PFSK-1 (cell line): ENCODE data around the gene IFITM10.

Experiments
- FOXP2 ChIP-seq: optimal IDR thresholded peaks from 2 replicates; pipeline ENCODE3; 2011; ENCODE audit warnings: borderline replicate concordance, control low read depth, inconsistent platforms; ENCODE audit not compliant: insufficient read depth; ENCODE audit errors: extremely low read length, extremely low read depth
- POLR2AphosphoS5 ChIP-seq: IDR thresholded peaks from 2 replicates; pipeline ENCODE4 v1.6.1; 2012; ENCODE audit warnings: low read depth, mild to moderate bottlenecking, control low read depth, low read length, moderate library complexity
- SIN3A ChIP-seq: IDR thresholded peaks from 2 replicates; pipeline ENCODE4 v1.6.1; 2012; ENCODE audit warnings: mild to moderate bottlenecking, low read length, moderate library complexity, borderline replicate concordance; ENCODE audit not compliant: insufficient read depth
- TAF1 ChIP-seq: IDR thresholded peaks from 2 replicates; pipeline ENCODE4 v1.6.1; 2012; ENCODE audit warnings: low read length, control low read depth, borderline replicate concordance; ENCODE audit not compliant: insufficient read depth
- TF ChIP-seq, protein P1 (sequence below), 2 experiments: IDR thresholded peaks; 2 replicates each; pipeline versions ENCODE4 v1.6.1 to v1.8.0; 2011 to 2012; ENCODE audit warnings: low read depth in 2 of 2, low read length in 2 of 2, control low read depth in 1 of 2, inconsistent platforms in 1 of 2, mild to moderate bottlenecking in 1 of 2, moderate library complexity in 1 of 2; ENCODE audit not compliant: insufficient read depth in 1 of 2

IFITM10 gene

DNA sequence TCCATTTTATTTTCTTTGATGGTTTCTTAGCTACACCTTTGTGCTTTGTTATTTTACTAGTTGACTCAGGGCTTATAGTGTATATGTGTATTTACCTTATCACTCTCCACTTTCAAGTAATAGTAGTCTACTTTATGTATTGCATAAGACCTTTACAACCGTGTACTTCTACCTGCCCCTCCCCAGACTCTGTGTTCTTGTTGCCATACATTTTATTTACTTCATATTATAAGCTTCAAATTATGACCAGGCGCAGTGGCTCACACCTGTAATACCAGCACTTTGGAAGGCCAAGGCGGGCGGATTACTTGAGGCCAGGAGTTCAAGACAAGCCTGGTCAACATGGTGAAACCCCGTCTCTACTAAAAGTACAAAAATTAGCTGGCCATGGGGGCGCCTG lies 41.5 kb upstream of the IFITM10 start:
- TF ChIP-seq SIN3A (no peak), TAF1 (no peak), POLR2AphosphoS5 (no peak), FOXP2 (no peak)

GRCh38 chr11:1786466-1786865 lies 36.1 kb upstream of the IFITM10 start:
- TF ChIP-seq, protein P1, sequence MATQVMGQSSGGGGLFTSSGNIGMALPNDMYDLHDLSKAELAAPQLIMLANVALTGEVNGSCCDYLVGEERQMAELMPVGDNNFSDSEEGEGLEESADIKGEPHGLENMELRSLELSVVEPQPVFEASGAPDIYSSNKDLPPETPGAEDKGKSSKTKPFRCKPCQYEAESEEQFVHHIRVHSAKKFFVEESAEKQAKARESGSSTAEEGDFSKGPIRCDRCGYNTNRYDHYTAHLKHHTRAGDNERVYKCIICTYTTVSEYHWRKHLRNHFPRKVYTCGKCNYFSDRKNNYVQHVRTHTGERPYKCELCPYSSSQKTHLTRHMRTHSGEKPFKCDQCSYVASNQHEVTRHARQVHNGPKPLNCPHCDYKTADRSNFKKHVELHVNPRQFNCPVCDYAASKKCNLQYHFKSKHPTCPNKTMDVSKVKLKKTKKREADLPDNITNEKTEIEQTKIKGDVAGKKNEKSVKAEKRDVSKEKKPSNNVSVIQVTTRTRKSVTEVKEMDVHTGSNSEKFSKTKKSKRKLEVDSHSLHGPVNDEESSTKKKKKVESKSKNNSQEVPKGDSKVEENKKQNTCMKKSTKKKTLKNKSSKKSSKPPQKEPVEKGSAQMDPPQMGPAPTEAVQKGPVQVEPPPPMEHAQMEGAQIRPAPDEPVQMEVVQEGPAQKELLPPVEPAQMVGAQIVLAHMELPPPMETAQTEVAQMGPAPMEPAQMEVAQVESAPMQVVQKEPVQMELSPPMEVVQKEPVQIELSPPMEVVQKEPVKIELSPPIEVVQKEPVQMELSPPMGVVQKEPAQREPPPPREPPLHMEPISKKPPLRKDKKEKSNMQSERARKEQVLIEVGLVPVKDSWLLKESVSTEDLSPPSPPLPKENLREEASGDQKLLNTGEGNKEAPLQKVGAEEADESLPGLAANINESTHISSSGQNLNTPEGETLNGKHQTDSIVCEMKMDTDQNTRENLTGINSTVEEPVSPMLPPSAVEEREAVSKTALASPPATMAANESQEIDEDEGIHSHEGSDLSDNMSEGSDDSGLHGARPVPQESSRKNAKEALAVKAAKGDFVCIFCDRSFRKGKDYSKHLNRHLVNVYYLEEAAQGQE (IDR thresholded peaks at IDR 0.05; ENCODE audit: insufficient read depth in 1 of 2, low read depth in 2 of 2, low read length in 2 of 2) = no peak
- TF ChIP-seq POLR2AphosphoS5 (no peak), TAF1 (no peak), FOXP2 (no peak), SIN3A (no peak)

- no peak for TF ChIP-seq TAF1
These were observed 35.5 kb upstream of the IFITM10 start for GRCh38 chr11:1785749-1786413.

DNA sequence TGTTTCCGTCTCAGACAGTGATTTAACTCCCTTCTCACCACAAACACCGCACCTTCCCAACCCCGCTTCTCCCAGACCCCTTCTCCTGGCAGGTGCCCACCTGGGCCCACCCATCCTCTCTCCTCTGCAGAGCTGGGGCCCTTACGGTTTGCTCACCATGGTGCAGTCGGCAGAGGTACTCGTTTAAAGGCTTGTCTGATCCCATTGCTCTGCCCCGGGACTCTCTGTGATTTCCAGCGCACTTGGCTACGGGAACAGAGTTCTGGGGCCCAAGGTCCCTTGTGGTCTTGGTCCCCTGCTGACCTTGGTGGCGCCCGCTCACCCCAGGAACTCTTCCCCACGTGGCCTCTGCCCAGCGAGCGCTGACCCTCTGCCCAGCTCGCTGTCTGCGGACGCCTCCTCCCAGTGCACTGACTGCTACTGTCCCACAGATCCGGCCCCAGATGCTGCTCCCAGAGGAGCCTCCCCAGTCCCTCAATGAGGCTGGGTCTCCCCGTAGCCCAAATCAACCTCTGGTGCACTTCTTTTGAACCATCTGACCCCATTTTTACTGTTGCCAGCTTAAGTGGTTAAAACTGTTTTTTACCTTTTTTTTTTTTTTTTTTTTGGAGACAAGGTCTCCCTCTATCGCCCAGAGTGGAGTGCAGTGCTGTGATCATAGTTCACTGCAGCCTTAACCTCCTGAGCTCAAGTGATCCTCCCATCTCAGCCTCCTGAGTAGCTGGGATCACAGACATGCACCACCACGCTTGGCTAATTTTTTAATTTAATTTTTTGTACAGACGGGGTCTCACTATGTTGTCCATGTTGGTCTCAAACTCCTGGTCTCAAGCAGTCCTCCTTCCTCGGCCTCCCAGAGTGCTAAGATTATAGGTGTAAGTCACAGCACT lies 34.6 kb upstream of the IFITM10 start:
- TF ChIP-seq SIN3A (no peak), TAF1 (no peak), FOXP2 (no peak)

DNA sequence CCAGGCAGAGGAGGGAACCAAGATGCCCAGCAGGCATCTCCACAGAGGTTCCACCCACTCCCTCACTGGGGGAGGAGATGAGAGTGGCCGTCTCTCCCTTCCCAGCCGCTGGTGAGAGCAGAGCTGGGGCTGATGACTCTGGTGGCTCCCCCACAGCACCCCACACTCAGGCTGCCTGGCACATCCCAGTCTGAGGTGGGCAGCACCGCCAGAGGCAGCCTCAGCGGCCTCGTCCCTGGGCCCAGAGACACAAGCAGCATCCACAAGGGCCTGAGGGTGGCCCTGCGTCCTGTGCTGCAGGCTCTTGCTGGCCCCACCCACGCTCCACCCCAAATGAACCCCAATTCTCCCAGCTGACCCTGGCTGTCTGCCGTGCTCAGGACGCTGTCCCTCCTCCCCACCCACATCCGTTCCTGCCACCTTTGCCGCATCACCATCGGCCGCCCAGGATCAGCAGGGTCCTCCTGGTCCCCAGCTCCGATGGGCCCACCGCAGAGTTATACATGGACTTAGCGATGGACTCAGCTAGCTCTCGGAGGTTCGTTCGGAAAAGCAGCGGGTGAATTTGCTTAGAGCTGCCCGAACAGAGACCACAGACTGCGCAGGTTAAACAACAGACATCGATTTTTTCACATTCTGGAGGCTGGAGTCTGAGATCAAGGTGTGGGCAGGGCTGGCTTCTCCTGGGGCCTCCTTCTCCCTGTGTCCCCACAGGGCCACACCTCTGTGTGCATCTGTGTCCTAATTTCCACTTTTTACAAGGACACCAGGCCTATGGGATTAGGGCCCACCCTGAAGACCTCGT lies 33.5 kb upstream of the IFITM10 start:
- TF ChIP-seq SIN3A (no peak), POLR2AphosphoS5 (no peak), FOXP2 (no peak), TAF1 (no peak)
- TF ChIP-seq, protein P1 (IDR thresholded peaks at IDR 0.05; ENCODE audit: insufficient read depth in 1 of 2, low read depth in 2 of 2, low read length in 2 of 2) = no peak

DNA sequence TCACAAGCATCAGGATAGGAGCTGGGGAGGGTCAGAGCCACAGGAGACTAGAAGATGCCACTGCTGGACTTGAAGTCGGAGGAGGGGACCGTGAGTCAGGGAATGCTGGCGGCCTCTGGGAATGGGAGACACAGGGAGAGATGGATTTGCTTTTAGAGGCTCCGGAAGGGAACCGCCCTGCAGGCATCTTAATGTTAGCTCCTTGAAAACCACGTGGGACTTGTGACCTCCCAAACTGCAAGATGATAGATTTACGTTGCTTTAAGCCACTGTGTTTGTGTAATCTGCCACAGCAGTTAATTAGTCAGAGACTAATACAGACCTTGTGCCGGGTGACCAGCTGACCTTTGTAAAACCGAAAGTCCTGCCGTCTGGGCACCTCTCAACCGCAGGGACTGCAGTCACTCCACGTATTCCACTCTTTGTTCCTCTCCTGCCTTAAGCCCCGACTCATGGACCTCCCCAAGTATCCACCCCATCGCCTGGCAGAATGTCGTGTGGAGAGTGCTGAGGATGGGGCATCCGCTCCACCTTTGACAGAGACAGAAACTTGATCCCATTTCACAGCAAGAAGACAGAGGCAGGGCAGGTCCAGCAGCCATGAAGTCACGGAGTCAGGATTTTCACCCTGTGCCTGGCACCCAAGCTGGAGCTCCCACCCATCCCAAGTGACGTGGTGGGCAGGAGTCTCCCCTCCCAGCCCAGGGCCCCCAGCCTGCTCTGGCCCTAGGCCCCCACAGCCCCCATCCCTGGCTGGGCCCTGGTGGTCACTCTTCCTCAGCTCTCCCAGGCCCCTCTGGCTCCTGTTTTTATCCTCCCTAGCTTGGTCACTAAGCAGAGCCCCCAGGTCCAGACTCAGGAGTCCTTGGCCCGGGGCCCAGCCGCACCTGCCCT lies 32.7 kb upstream of the IFITM10 start:
- TF ChIP-seq POLR2AphosphoS5 = no peak
